ENCODE measurements around the gene CLDN7. TPM values are rescaled to one million over a fixed set of nuclear protein-coding genes. Genes with fewer than 3 reads are reported as not detected.

CLDN7 gene
- total and polyA plus RNA-seq, 4 experiments from 2014 or later = 0.39 to 3.1 (median 1.0) TPM

DNA sequence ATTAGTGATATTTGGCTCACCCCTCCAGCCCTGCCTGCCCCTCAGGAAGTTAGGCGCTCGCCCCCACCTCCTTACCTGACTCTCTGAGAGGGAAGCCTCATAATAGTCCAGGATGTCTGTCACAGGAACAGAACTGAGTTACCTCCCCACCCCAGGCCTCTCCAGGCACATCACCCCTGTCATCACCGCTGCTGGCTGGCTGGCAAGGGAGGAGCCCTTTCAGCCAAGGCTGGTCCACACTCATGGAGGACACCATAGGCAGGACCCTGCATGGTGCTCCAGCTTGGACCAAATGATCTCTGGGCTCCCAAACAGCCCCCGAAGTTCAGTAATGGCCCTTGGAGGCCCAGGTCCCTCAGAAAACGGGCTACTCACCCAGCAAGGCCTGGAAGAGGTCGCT is 44.1 kb downstream of the CLDN7 start:
- no peaks in the 10 kb centered on the region for H3K9me3 ChIP-seq (ENCODE audit: control insufficient read depth in 1 of 2, low read length in 2 of 2)
- Mint-ChIP-seq H3K9me3 (peaks cover 0 to 3% (median 0%) of the 10 kb centered on the region in 8 donors), H3K27ac (peak overlapping the region in 5 of 7 donors; percentile 68 to 87 (median 78)), H3K4me3 (peak overlapping the region; percentile 29 to 98 (median 44)), H3K36me3 (peaks cover 0 to 20% of the 10 kb centered on the region in 2 donors), H3K4me1 (peaks cover 38 to 80% (median 56%) of the 10 kb centered on the region in 4 donors), H3K27me3 (peaks cover 0 to 3% of the 10 kb centered on the region in 2 donors)
- H3K36me3 ChIP-seq (ENCODE audit: insufficient read depth, low read length) = peaks cover 12% of the 10 kb centered on the region
- DNase-seq = peak in 1 of 5 donors; percentile 14
- no peak overlapping the region for H3K4me3 ChIP-seq (ENCODE audit: low read length in 2 of 2)
- CTCF ChIA-PET (ENCODE audit: partially characterized antibody) = interaction anchor here (5.9 kb wide), 1 partner anchor 79 kb away, joined by 79 read pairs; no protein-coding TSS in a partner anchor
- H3K4me1 ChIP-seq (ENCODE audit: insufficient read depth, low read length) = peaks cover 68% of the 10 kb centered on the region
- H3K27ac ChIP-seq (ENCODE audit: low read depth, low read length) = no peak overlapping the region
- H3K27me3 ChIP-seq (ENCODE audit: insufficient read depth, low read length) = no peaks in the 10 kb centered on the region
- POLR2A ChIA-PET (ENCODE audit: partially characterized antibody) = interaction anchor here (1.7 to 15.3 kb wide), 3 partner anchors 18 to 183 kb away, joined by 9 to 435 read pairs (median 10); partner anchors contain the start of genes CTDNEP1, DVL2, ELP5 and GABARAP
- intact Hi-C loops (cut with micrococcal nuclease) = no loop called here

DNA sequence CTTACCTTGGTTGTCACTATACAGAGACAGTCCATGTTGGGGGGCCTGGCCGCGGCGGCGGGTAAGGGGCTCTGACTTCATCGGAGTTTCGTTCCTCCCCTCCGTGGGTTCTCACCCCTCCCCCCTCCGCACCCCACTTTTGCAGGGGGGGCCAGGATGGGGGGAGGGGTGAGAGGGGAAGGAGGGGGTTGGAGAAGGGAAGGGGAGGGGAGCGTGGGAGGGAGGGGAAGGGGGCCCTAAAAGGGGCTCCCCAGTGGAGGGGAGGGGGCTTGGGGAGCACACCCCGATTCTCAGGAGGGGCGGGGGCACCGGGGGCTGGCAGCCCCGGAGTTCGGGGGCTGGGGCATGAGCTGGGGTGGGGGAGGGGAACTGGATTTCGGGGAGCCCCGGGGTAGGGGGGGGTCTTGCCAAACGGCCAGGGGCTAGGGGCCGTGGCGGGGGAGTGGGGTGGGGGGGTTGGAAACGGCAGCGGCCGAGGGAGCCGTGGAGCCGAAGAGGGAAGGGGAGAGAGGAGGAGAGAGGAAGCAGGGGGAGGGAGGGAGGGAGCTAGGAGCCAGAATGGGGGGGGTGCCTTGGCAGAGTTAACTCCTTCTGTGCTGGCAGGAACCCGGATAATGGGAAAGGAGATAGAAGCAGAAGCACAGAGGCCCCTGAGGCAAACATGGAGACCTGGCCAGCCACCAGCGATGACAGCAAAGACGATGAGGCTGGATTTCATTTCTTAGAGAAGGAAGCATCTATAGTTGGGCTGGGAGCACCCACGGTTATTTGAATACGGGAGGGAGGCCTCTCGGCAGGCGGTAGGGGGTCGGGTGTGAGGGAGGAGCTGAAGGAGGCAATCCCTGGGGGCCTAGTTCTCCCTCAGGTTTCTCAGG is 44.9 kb downstream of the CLDN7 start:
- H3K9me3 Mint-ChIP-seq = peaks cover 0 to 3% (median 0%) of the 10 kb centered on the region in 8 donors
- H3K4me1 ChIP-seq (ENCODE audit: insufficient read depth, low read length) = peaks cover 69% of the 10 kb centered on the region
- H3K27me3 Mint-ChIP-seq = peaks cover 0 to 4% of the 10 kb centered on the region in 2 donors
- H3K9me3 ChIP-seq (ENCODE audit: control insufficient read depth in 1 of 2, low read length in 2 of 2) = no peaks in the 10 kb centered on the region
- intact Hi-C loops (cut with micrococcal nuclease) = no loop called here
- no peaks in the 10 kb centered on the region for H3K27me3 ChIP-seq (ENCODE audit: insufficient read depth, low read length)
- peak overlapping the region; percentile 27 to 76 (median 44) for H3K4me3 Mint-ChIP-seq
- DNase-seq = peak in 1 of 5 donors; percentile 36
- no peak overlapping the region for H3K27ac ChIP-seq (ENCODE audit: low read depth, low read length)
- H3K36me3 ChIP-seq (ENCODE audit: insufficient read depth, low read length) = peaks cover 5% of the 10 kb centered on the region
- ChIA-PET POLR2A (ENCODE audit: partially characterized antibody) (interaction anchor here (1.0 to 15.3 kb wide), 2 partner anchors 9 to 18 kb away, joined by 3 to 435 read pairs; partner anchors contain the start of genes DVL2, GABARAP and PHF23), CTCF (ENCODE audit: partially characterized antibody) (no interaction called here)
- no peak overlapping the region for H3K4me3 ChIP-seq (ENCODE audit: low read length in 2 of 2)
- H3K4me1 Mint-ChIP-seq = peaks cover 38 to 83% (median 57%) of the 10 kb centered on the region in 4 donors
- peaks cover 0 to 13% of the 10 kb centered on the region in 2 donors for H3K36me3 Mint-ChIP-seq
- H3K27ac Mint-ChIP-seq = peak overlapping the region in 6 of 7 donors; percentile 60 to 98 (median 90)

DNA sequence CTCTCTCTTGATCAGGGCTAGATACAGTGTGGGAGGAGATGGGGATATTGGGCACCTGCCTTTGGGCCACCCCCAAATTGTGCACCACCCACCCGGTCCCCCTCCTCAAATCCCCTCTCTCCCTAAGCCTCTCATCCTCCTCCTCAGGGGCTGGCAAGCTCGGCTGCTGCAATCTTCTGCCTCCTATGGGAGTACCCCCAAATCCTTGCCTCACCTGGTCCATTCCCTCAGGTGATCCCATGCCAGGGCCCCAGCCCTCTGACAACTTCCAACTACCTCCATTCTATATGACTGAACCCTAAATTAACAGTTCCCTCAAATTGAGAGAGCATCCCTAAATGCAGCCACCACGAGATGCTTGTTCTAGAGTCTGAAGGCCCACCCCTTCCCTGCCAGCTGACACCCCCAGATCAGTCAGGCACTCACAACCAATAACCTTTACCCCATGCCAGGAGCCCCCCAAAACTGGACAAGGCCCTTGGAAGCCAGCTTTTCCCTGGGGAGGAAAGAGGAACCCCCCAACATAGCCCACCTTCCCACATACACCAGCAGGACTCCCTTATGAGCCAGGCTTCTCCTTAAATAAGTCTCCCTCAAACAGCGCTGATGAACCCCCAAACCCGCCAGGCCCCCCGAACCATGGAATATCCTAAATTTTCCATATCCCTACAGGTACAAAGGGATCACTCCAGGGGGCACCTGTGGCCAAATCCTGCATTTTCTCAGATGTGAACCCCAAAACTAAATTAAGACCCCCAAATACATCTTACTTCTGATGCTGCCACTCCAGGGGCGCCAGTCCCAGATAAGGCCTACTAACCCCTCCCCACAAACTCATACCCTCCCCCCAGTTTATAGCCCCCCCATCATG is 45.8 kb downstream of the CLDN7 start:
- no peak overlapping the region for H3K27ac ChIP-seq (ENCODE audit: low read depth, low read length)
- intact Hi-C loops (cut with micrococcal nuclease) = no loop called here
- no peak overlapping the region for H3K4me3 ChIP-seq (ENCODE audit: low read length in 2 of 2)
- H3K27me3 Mint-ChIP-seq = peaks cover 0 to 9% of the 10 kb centered on the region in 2 donors
- no peaks in the 10 kb centered on the region for H3K27me3 ChIP-seq (ENCODE audit: insufficient read depth, low read length)
- H3K27ac Mint-ChIP-seq = peak overlapping the region; percentile 73 to 98 (median 91)
- H3K4me1 ChIP-seq (ENCODE audit: insufficient read depth, low read length) = peaks cover 69% of the 10 kb centered on the region
- no peaks in the 10 kb centered on the region for H3K9me3 ChIP-seq (ENCODE audit: control insufficient read depth in 1 of 2, low read length in 2 of 2)
- H3K4me1 Mint-ChIP-seq = peaks cover 38 to 84% (median 58%) of the 10 kb centered on the region in 4 donors
- H3K36me3 ChIP-seq (ENCODE audit: insufficient read depth, low read length) = no peaks in the 10 kb centered on the region
- H3K36me3 Mint-ChIP-seq = peaks cover 0 to 12% of the 10 kb centered on the region in 2 donors
- peaks cover 0 to 3% (median 0%) of the 10 kb centered on the region in 8 donors for H3K9me3 Mint-ChIP-seq
- peak in 1 of 5 donors; percentile 27 for DNase-seq
- ChIA-PET CTCF (ENCODE audit: partially characterized antibody) (interaction anchor here (0.8 kb wide), 1 partner anchor 171 kb away, joined by 3 read pairs; no protein-coding TSS in a partner anchor), POLR2A (ENCODE audit: partially characterized antibody) (interaction anchor here (0.6 to 15.3 kb wide), 2 partner anchors 19 to 118 kb away, joined by 3 to 435 read pairs; partner anchors contain the start of genes DVL2, GABARAP and PHF23)
- H3K4me3 Mint-ChIP-seq = peak overlapping the region; percentile 17 to 53 (median 36)

DNA sequence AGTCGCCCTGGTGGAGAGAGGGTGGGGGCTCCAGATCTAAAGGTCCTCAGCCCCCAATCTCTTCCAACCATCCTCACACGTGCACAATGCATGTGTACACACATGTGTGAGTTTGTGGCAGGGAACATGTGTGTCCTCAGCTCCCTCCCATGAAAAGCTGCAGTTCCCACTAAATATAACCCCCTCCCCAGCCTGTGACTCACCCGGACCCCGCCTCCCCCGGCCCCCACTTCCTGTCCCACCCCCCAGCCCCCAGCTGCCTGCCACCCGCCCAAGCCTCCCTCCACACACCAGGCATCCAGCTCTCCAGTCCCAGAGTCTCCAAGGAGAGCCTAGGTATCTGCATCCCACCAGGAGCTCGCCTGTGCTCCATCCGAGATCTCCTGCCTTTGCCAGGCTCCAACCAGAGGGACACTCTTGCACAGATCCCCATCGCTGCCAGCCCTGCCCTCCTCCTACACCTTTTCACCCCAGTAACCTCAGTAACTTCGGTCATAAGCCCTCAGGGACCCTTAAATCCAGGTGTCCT is 46.6 kb downstream of the CLDN7 start:
- intact Hi-C loops (cut with micrococcal nuclease) = loop anchor here (1.0 to 2.0 kb wide), 4 partner anchors 91 to 269 kb away; partner anchors contain the start of genes EIF5A, POLR2A and TMEM102
- Mint-ChIP-seq H3K4me3 (peak overlapping the region in 4 of 8 donors; percentile 18 to 98 (median 29)), H3K27ac (peak overlapping the region; percentile 89 to 100 (median 99)), H3K4me1 (peaks cover 31 to 76% (median 51%) of the 10 kb centered on the region in 4 donors), H3K36me3 (peaks cover 0 to 7% of the 10 kb centered on the region in 2 donors), H3K27me3 (peaks cover 0 to 10% of the 10 kb centered on the region in 2 donors), H3K9me3 (peaks cover 0 to 3% (median 0%) of the 10 kb centered on the region in 8 donors)
- ChIA-PET CTCF (ENCODE audit: partially characterized antibody) (interaction anchor here (0.8 kb wide), 1 partner anchor 170 kb away, joined by 3 read pairs; no protein-coding TSS in a partner anchor), POLR2A (ENCODE audit: partially characterized antibody) (interaction anchor here (0.6 to 15.3 kb wide), 3 partner anchors 20 to 169 kb away, joined by 3 to 435 read pairs (median 10); partner anchors contain the start of genes DVL2, GABARAP and PHF23)
- Histone ChIP-seq H3K27ac (ENCODE audit: low read depth, low read length) (peak overlapping the region; percentile 96), H3K36me3 (ENCODE audit: insufficient read depth, low read length) (no peaks in the 10 kb centered on the region), H3K4me3 (ENCODE audit: low read length in 2 of 2) (no peak overlapping the region), H3K27me3 (ENCODE audit: insufficient read depth, low read length) (no peaks in the 10 kb centered on the region), H3K9me3 (ENCODE audit: control insufficient read depth in 1 of 2, low read length in 2 of 2) (no peaks in the 10 kb centered on the region), H3K4me1 (ENCODE audit: insufficient read depth, low read length) (peaks cover 62% of the 10 kb centered on the region)
- DNase-seq = peak in 1 of 5 donors; percentile 39

GRCh38 chr17:7215136-7215638 is 47.1 kb downstream of the CLDN7 start:
- Histone ChIP-seq H3K36me3 (ENCODE audit: insufficient read depth, low read length) (no peaks in the 10 kb centered on the region), H3K27ac (ENCODE audit: low read depth, low read length) (peak overlapping the region; percentile 96), H3K4me1 (ENCODE audit: insufficient read depth, low read length) (peaks cover 57% of the 10 kb centered on the region), H3K27me3 (ENCODE audit: insufficient read depth, low read length) (no peaks in the 10 kb centered on the region), H3K4me3 (ENCODE audit: low read length in 2 of 2) (peak overlapping the region in 1 of 2 donors; percentile 73), H3K9me3 (ENCODE audit: control insufficient read depth in 1 of 2, low read length in 2 of 2) (no peaks in the 10 kb centered on the region)
- intact Hi-C loops (cut with micrococcal nuclease) = loop anchor here (1.0 to 2.0 kb wide), 4 partner anchors 92 to 269 kb away; partner anchors contain the start of genes EIF5A, POLR2A and TMEM102
- Mint-ChIP-seq H3K4me3 (peak overlapping the region; percentile 90 to 98 (median 93)), H3K27me3 (peaks cover 0 to 11% of the 10 kb centered on the region in 2 donors), H3K36me3 (peaks cover 0 to 5% of the 10 kb centered on the region in 2 donors), H3K9me3 (peaks cover 0 to 3% (median 0%) of the 10 kb centered on the region in 8 donors), H3K4me1 (peaks cover 27 to 71% (median 46%) of the 10 kb centered on the region in 4 donors), H3K27ac (peak overlapping the region; percentile 98 to 100 (median 100))
- CTCF ChIA-PET (ENCODE audit: partially characterized antibody) = interaction anchor here (0.8 to 1.7 kb wide), 3 partner anchors 65 to 169 kb away, joined by 3 to 11 read pairs (median 3); no protein-coding TSS in a partner anchor
- POLR2A ChIA-PET (ENCODE audit: partially characterized antibody) = interaction anchor here (1.0 to 15.3 kb wide), 7 partner anchors 20 to 368 kb away, joined by 3 to 435 read pairs (median 4); partner anchors contain the start of genes DVL2, GABARAP, GPS2 and MPDU1
- peak in 1 of 5 donors; percentile 47 for DNase-seq
